HCT116 (cell line): ENCODE measurements around the gene GBE1.

Source experiments
- EZH2 ChIP-seq: fragments of 200-600 bp; sonication (generic); IDR thresholded peaks from 2 replicates; pipeline ENCODE4 v1.6.1; 2017; ENCODE audit warnings: antibody characterized with exemption, mixed run types
- POLR2A ChIP-seq: IDR thresholded peaks from 2 replicates; pipeline ENCODE4 v1.7.0; 2011; ENCODE audit warnings: borderline replicate concordance; ENCODE audit not compliant: insufficient read depth, insufficient read length; ENCODE audit errors: extremely low read depth

GRCh38 chr3:81793410-81793809 lies 32.0 kb upstream of the GBE1 start:
- TF ChIP-seq EZH2 (no peak), POLR2A (no peak)
